Stimulated activated CD4-positive, alpha-beta T cell treated with anti-CD3 and anti-CD28 coated beads, Interleukin-12 subunit alpha, Interleukin-12 subunit beta, amount 100 ng/mL, for 4 hours (primary cell): ENCODE data around the gene KAZN.
"Not testable (repeated sequence)": the region's sequence is repeated elsewhere in the genome, so short reads cannot be mapped to it uniquely, and the experiment has no call there.

Experiments used
- DNase-seq: peaks from one replicate; pipeline ENCODE4 v3.0.0-alpha.2; 2020

The KAZN gene

DNA sequence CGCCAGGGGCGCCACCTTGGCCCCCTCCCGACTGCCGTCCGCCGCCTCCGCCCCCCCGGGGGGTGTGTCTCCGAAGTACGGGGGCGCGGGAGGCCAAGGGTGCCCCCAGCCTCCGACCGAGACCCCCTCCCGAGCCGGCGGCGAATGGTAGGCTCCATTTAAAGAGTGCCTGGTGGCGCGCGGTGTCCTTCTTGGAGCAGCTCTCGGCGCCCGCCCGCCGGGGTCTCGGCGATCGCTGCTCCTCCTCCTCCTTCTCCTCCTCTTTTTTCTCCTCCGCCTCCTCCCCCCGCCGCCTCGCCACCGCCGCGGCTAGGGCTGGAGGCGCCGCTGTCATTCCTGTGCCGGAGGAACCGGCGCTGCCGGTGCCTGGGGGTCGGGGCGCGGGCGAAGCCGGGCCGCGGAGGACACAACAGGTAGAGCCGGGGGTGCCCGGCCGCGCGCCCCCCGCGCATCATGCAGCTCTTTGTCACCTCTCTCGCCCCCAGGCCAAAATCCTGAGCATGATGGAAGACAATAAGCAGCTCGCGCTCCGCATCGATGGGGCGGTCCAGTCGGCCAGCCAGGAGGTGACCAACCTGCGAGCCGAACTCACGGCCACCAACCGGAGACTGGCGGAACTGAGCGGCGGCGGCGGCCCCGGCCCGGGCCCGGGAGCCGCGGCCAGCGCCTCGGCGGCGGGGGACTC lies at the start of gene KAZN:
KAZN (plus strand) TSS at position 188 of the 685 bp plus-strand sequence.
- no peak for DNase-seq

DNA sequence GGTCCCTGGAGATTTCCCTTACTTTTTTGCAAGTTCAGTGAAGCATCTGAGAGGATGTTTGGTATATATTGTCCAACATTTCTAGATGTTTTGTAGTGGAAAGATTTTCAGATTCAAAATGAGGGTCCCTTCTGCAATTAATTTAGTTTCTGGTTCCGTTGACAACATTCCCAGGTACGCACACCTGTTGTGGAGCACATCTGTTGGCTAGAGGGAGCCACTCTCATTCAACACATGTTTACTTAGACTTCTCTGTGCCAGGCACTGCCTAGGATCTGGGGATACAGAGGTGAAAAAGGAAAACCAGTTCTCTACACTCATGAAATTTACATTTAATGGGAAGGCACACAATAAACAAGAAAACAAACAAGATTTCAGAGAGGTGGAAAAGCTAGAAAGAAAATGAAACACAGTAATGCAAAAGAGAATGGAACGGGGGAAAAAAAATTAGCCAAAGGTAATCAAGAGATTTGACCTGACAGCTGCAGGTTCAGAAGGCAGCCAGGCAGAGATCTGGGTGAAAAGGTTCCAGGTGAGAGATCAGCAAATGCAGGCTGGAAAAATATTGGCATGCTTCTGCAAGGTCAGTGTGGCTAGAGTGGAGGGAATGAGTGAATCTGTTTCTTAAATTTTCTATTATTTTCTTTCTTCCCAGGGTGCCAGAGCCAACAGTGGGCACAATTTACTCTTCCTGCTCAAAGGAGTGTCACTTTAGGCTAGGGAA lies 48.4 kb upstream of the KAZN start:
- DNase-seq = no peak

DNA sequence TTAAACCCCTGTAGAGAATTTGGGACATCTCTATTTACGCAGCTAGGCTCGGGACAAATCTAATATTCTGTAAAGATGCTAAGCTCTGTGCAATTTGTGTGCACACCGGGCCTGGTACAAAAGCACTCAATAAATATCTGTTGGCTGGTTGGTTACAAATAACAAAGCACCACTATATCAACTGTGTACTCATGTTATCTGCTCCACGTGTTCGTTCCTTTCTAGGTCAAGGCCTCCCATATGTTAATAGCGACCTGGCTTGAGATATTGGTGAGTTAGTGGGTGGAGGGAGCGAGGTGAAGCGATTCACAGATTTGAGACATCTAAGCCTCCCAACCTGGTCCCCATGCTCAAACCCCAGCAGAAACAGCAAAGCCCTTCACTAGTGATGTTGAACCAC lies 47.1 kb upstream of the KAZN start:
- no peak for DNase-seq

DNA sequence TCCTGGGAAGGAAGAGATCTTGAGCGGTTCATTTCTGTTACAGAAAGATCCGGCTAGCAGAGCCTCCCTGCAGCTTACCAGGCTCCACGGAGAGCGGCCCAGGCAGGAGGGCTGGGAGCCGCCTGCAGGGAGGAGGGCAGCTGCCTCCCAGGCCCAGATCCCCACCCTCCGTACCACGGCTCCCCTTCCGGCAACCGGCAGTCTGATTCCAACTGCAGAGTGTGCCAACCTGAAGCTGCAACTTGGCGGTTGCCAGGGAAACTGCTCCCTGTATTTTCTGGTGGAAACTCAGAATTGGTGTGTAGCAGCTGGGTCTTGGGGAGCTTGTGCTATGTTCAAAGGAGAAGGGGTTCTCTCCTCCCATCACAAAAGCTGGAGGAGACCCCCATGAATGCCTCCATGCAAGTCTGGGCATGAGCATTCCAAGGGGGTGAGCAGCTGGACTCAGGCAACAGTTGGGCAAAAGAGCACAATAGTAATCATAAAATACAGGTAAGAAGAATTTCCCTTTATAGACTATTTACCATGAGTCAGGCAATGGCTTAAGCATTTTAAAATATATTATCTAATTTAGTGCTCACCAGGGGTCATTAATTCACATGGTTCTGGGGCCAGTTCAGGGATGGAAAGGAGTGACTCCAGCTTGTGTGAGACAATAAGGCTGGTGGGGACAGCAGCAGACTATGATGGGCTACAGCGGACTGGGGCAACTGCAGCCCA lies 46.1 kb upstream of the KAZN start:
- no peak for DNase-seq

DNA sequence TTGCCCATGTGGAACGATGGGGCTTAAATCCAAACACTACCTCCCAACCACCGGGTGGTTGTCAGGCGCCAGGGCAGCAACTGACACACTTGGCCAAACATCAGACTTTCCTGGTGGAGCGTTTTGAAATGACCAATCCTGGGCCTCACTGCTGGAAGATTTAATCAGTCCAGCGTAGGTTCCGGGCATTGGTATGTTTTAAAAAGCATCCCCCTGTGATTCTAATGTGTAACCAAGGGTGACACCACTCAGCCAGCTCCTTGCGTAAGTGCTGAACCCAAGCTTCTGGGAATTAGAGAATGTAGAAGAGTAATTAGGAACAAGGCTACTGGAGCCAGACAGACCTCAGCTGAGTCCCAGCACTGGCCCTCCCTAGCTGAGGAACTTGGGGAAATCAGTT lies 44.8 kb upstream of the KAZN start:
- no peak for DNase-seq

DNA sequence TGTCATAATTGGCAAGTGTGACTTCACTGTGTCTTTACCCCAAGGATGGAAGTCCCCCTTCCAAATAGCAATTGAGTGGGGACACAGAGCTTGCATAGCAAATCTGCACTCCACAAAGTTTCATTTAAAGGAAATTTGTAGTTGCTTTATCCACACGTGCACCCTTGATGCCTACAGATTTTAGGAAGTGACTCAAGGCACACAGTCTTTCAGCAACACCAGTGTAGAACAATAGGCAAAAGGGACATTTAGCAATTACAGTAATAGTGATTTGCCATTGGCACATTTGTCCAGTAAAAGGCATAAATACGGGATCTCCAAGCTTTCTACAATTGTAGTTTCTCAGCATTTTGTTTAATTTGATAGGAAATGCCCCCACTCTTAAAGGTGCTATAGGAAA lies 43.4 kb upstream of the KAZN start:
- no peak for DNase-seq

DNA sequence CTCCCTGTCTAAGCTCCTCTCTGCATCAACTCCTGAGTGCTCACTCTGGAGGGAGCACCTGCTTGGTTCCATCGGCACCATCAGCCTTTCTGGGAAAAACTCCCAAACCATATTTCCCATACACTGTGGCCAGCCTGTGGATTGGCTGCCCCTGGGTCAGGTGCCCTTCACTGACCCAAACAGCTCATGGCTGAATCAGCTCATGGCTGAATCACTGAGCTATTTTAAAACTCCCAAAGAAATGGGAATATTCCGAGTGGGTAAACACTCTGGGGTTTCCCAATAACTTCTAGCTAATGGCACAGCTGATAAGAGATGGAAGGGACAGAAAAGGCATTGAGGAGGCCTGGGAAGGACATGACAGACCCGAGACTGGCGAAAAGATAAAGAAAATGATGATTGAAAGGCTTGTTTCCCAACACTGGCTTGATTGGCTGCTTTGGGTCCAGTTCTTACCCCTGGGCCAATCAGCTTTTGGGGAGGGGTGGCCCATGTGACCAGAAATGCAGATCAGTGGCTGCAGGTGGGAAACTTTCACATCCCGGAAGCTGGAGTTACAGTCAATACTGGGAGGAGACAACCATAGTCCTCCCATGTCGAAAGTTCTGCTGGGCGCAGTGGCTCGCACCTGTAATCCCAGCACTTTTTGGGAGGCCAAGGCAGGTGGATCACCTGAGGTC lies 37.3 kb upstream of the KAZN start:
- no peak for DNase-seq

DNA sequence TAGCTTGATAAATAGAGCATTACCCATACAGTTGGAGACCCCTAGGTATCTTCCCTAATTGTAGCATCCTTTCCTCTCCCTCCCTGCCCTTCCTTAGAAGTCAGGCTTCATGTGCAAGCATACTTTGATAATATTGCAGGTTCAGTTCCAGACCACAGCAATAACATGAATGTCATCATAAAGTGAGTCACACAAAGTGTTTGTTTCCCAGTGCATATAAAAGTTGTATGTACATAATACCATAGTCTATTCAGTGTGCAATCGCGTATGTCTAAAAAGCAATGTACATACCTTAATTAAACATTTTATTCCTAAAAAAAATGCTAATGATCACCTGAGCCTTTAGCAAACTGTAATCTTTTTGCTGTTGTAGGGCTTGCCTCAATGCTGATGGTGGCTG lies 33.4 kb upstream of the KAZN start:
- no peak for DNase-seq

DNA sequence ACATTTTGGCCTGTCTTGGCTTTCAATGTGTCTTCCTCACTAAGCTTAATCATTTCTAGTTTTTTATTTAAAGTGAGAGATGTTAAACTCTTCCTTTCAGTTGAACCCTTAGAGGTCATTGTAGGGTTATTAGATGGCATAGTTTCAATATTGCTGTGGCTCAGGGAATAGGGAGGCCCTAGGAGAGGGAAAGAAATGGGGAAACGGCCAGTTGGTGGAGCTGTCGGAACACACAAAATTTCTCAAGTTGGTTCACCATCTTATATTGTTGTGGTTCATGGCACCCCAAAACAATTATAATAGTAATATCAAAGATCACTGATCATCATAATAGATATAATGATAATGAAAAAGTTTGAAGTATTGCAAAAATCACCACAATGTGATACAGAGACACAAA lies 31.4 kb upstream of the KAZN start:
- DNase-seq = no peak

DNA sequence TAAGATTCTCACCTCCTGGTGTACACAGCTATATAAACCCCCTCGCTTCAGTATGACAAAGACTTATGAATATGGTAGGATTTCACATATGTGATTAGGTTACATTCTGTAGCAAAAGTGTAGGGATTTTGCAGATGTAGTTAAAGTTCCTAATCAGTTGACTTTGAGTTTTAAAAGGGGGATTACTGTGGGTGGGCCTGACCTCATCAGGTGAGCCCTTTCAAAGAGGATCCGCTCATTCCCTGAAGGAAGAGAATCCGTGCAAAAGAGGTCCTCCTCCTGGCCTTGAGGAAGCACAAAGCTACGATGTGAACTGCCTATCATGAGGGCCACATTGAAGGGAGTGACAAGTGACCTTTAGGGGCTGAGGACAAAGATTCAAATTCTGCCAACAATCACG lies 30.6 kb upstream of the KAZN start:
- DNase-seq = no peak

DNA sequence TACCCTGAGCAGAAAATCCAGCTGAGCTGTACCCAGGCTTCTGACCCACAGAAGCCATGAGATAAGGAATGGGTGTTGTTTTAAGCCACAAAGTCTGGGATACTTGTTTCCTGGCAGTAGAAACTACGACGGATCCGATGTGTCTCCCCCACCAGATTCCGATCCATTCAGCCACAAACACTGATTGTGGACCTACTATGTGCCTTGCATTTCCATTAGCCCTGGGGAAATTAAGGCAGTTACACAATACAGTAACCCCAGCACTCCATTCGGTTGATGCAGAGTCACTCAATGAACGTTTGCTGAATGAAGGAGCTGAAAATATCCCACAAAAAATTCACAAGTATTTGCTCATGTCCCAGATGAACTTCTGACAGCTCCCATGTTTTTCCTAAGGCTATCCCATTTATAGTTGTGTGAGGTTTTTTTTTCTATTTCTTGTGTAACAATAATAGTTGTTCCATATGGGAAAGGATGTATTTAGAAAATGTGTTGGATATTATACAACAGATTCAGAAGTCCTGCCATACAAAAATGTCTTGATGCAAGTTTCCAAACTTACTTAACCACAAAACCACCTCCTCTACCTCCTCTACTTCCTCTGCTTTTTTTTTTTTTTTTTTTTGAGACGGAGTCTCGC lies 29.6 kb upstream of the KAZN start:
- DNase-seq = no peak

DNA sequence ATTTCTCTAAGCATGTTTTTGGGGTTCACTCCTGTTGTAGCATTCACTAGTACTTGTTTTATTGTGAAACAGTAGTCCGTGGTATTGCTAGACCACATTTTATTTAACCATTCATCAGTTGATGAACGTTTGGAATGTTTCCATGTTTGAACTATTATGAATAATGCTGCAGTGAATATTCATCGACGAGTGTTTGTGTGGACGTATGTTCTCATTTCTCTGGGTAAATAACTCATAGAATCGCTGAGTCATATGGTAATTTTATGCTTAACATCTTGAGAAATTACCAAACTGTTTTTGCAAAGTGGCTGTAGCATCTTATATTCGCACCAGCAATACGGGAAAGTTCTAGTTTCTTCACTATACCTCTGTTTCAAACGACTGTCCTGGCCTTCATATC lies 28.0 kb upstream of the KAZN start:
- no peak for DNase-seq

DNA sequence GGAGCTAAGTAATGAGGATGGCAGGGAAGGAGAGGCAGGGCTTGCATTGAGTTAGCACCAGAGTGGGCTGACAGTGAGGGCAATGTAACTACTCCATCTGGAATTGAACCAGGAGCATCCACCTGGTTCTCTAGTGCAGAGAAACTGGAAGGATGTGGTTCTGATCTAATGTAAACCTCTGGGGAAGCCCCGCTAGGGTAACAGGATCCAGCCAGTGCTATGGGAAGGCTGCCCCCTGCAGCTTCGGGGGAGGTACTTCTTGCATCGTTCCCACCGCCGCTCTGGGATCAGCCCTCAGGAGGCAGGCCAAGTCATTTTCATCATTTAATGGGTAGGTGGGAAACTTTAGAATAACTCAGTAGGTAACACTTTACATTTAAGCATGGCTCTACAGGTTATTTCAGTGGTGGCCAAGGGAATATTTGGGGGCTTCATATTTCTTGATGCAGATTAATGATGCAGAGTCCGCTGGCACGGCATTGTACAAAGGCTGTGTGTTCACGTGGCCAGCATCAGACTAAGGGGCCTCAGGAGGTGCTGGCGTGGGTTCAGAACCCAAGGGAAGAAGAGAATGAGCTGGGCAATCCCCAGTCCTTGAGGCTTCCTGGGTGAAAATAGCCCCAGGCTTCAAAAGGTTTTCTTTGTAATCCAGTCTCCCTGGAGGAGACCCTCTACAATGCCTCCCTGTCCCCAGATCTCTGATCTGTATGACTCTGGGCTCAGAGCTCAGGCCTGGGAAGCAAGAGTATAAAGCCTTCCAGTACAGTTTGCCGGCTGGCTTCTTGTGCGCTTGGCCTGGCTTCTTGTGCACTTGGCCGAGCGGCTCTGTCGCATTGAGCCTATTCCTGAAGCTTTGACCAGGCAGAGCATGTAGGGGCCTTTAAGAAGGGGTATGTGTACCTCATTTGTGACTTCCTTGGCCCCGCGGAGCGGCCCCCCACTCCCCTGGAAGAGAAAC lies 26.4 kb upstream of the KAZN start:
- DNase-seq = no peak

DNA sequence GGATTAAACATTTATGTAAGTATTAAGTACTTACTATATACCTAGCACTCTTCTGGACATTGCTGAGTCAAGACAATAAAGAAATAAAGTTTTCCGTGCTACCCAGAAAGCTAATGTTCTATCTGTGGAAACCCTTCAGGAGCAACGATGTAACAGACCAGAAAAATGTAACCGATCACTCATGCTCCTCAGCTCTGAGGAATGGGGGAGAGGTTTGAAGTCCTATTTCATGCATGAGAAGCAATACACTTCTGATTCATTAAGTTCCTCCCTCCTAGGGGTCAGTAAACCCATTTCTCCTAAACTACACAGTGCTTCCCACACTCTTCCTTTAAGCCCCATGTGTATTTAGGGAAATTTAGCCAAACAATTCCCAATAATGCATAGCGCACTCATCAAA lies 25.6 kb upstream of the KAZN start:
- no peak for DNase-seq

DNA sequence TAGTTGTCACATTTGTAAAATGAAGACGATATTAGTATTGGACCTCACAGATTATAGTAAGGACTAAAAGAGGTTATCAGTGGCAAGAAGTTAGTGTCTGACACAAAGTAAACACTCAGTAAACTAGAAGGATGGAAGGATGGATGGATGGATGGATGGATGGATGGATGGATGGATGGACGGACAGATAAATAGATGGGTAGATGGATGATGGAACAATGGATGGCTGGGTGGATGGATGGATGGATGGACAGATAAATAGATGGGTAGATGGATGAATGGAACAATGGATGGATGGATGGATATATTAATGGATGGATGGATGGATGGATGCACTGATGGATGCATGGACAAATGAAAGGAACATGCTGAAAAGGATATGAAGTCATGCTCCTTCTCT lies 22.3 kb upstream of the KAZN start:
- no peak for DNase-seq

DNA sequence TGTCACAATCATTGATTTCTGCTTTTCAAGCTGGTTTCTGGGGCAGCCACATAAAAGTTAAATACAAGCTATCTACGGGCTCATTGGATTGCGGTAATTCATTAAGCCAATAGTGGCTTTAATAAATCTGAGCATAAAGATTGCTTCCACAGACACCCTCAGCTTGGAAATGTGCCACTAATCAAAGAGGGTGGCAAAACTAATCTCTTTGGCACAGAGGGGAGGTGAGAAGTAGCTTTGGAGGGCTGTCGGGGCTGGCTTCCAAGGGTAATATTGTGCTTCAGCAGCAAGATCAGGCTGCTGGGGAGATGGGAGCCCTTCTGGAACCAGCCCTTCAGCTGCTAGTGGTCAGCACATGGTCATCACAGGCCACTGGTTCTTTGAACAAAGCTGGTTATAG lies 21.2 kb upstream of the KAZN start:
- no peak for DNase-seq

DNA sequence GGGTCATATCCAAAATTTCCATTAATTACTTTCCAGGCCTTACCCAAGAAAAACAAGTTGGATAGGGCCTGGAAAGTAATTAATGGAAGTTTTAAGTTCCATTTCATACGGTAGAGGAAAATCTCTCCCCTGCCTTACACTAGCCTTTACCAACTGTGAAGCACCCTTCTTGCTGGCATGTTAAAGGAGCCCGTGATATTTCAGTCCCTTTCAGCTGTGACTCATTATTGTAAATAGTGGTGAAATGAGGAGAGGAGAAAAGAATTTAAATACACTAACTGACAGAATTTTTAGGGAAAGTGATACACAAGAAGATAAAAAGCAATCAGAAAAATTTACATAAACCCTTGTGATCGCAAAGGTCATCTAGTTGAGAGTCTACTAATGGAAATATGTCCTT lies 20.3 kb upstream of the KAZN start:
- no peak for DNase-seq

DNA sequence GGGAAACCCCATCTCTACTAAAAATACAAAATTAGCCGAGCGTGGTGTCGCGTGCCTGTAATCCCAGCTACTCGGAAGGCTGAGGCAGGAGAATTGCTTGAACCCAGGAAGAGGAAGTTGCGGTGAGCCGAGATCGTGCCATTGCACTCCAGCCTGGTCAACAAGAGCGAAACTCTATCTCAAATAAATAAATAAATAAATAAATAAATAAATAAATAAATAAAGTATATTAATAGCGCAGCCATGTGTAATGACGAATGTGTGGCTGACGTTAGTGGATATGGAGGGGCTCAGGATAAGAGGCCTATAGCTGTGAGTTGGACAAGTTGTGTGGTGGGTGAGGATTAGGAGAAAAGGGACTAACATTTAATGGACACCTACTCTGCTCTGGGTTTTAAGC lies 18.2 kb upstream of the KAZN start:
- not testable (repeated sequence) for DNase-seq

DNA sequence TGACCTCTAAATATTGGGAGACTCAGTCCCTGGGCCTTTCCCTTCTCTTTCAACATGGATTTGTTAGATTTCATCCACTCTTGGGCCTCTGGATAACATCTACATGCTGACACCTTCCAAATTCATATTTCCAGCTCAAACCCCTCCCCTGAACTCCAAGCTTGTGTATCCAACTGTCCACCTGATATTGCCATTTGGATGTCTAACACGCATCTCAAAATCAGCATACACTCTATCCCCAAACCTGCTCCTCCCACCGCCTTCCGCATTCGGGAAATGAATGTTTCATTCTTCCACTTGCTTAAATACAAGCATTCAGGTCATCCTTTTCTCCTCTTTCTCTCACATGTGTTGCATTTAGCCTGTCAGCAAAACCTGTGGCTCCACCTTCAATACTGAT lies 17.5 kb upstream of the KAZN start:
- DNase-seq = no peak

DNA sequence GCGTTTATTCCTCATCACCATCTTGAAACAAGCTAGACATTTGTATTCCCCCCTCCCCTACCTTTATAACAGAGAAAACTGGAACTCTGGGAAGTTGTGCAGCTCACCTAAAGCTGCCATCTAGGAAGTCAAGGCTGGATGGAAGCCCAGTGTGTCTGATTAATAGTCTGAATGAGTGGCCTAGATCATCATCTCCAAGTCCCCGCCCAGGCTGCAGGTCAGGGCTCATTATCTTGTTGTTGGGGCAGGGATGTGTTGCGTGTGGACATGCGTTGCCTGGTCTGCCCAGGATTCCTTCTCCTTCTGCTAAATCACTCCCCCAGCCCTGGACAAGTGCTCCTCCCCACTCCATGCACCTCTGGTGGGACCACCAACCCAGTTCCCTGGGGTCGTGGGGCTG lies 14.7 kb upstream of the KAZN start:
- DNase-seq = no peak

DNA sequence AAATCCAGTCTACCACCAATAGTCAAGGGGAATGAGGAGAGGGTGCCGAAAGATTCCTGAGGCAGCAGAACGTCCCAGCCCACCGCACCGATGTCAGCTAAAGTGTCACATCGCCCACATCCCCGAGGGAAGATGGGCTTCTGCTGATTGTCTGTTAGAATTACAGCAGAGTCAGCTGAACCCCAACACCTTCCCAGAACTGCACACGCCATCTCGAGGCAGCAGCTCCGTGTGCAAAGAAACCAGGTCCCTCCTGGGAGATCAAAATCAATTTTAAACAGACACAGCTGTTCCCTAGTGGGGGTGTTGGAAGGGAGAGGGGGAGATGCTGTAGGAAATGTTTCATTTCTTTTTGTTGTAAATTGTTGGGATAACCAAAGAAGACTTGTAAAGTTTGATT lies 12.8 kb upstream of the KAZN start:
- DNase-seq = no peak
